Measurements from ENCODE around the gene PC.
A peak's percentile ranks its signal among the peaks of the same experiment; 100 is the strongest.
"Not testable (repeated sequence)": the region's sequence is repeated elsewhere in the genome, so short reads cannot be mapped to it uniquely, and the experiment has no call there.

The PC gene

DNA sequence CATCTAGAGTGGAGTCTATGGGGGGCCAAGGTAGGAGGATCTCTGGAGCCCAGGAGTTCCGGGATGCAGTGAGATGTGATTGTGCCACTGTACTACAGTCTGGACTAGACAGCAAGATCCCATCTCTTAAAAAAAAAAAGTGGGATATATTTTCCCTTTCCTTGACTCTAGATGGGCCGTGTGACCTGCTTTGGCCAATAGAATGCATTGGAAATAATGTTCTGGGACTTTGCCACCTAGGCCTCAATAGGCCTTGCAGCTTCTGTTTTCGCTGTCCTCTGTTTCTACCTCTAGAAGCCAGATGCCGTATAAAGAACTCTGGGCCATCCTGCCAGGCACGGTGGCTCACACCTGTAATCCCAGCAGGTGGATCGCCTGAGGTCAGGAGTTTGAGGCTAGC is 20.5 kb upstream of the PC start:
- no peak for DNase-seq (ENCODE audit: low read depth)

DNA sequence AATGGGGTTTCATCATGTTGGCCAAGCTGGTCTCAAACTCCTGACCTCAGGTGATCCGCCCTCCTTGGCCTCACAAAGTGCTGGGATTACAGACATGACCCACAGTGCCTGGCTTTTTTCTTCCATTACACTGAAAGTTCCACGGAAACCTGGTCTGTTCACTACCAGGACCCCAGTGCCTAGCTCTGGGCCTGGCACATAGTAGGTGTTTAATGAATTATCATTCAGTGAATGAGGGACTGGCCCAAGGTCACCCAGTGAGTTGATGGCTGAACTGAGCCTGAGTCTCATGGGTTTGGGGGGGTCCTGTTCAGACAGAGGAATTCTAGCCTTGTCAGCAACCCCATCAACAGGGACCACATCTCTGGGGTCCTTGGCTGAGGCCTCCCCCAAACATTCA is 20.0 kb upstream of the PC start:
- no peak for DNase-seq (ENCODE audit: low read depth)

- DNase-seq (ENCODE audit: low read depth): no peak
These were observed 18.7 kb upstream of the PC start for GRCh38 chr11:66976925-66977324.

GRCh38 chr11:66976028-66976467 is 17.9 kb upstream of the PC start:
- peak; percentile 29 for DNase-seq (ENCODE audit: low read depth)

- DNase-seq (ENCODE audit: low read depth): no peak
These were observed 17.3 kb upstream of the PC start for GRCh38 chr11:66975405-66976027.

GRCh38 chr11:66974724-66975404 is 16.7 kb upstream of the PC start, which contains the start of gene C11orf86:
Gene C11orf86, plus strand, starts transcription at chr11:66975304. Its CDS starts 59 bp downstream, at chr11:66975363.
- DNase-seq (ENCODE audit: low read depth): no peak

GRCh38 chr11:66973956-66974580 is 15.9 kb upstream of the PC start:
- DNase-seq (ENCODE audit: low read depth): no peak

DNA sequence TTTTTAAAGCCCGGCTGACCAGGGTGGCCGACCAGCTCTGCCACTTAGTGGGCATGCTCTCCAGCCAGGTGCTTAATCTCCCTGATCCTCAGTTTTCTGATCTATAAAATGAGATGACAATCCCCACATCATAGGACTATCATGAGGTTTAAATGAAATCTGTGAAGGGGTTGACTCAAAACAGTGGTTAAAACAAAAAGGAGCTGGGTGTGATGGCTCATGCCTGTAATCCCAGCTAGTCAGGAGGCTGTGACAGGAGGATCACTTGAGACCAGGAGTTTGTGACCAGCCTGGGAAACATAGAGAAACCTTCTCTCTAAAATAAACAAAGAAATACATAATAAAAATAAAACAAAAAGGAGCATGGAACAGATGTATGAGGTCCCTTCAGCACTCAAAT is 13.3 kb upstream of the PC start:
- DNase-seq (ENCODE audit: low read depth): peak; percentile 28

DNA sequence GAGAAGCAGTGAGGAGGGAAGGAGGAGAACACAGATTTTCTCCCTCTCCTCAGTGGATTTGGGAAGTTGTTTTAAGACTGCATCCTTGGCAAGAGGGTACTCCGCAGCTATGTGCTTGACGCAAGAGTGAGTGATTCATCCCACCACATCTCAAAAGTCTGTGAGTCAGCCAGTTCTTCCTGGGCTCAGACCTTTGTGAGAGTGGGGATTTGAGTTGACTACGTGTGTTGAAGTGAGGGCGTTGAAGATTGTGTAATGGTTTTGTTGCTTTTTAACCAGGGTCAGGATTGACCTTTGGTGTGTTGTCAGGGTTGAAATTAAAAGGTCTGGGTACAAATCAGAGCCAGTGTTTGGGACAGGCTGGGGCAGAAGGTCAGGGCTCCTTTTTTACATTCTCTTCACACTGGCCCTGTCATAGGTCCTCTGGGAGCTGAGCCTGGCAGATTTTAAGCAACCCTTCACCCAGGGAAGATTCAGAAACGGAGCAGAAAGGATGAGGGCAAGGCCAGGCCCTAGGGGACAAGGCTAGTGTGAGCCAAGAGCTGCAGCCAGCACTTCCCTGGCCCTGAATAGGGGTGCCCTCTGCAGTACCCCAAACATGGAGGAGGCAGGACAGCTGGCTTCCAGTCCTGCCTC is 12.7 kb upstream of the PC start:
- DNase-seq (ENCODE audit: low read depth): peak; percentile 99

DNA sequence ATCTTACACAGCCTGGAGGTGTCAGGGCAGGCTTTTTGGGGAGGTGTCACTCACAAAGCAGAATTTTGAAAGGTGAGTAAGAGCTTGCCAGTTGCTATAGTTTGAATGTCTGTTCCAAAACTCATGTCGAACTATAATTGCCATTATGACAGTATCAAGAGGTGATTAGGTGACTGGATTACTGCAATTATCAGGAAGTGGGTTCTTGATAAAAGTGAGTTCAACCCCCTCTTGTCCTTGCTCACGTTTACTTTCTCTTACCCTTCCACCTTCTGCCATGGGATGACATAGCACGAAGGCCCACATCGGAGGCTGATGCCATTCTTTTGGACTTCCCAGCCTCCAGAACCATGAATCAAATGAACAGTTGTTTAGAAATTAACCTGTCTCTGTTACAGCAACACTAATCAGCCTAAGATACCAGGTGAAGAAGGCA is 12.2 kb upstream of the PC start:
- DNase-seq (ENCODE audit: low read depth): no peak

GRCh38 chr11:66969584-66970225 is 11.5 kb upstream of the PC start:
- DNase-seq (ENCODE audit: low read depth): peak; percentile 48

- peak; percentile 88 for DNase-seq (ENCODE audit: low read depth)
These were observed 9.7 kb upstream of the PC start for GRCh38 chr11:66967670-66968425.

GRCh38 chr11:66966351-66966750 is 8.2 kb upstream of the PC start:
- no peak for DNase-seq (ENCODE audit: low read depth)

DNA sequence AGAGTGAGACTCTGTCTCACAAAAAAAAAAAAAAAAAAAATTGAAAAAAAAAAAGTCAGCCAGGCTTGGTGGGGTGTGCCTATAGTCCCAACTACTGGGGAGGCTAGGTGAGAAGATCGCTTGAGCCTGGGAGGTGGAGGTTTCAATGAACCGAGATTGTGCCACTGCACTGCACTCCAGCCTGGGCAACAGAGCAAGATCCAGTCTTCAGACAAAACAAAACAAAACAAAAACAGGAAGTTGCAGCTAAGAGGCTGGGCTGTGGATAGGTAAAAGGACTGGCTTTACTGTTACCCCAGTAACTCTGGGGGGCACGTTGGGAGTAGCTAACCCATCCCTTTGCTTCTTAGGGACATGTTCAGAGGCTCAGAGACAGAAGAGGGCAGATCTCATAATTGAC is 6.3 kb upstream of the PC start:
- no peak for DNase-seq (ENCODE audit: low read depth)

GRCh38 chr11:66962801-66963200 is 4.6 kb upstream of the PC start:
- no peak for DNase-seq (ENCODE audit: low read depth)

- DNase-seq (ENCODE audit: low read depth): no peak
These were observed 4.1 kb upstream of the PC start for GRCh38 chr11:66962247-66962646.

- DNase-seq (ENCODE audit: low read depth): not testable (repeated sequence)
These were observed 3.6 kb upstream of the PC start for GRCh38 chr11:66961691-66962213.

GRCh38 chr11:66958956-66959274 is 732 bp upstream of the PC start:
- DNase-seq (ENCODE audit: low read depth): no peak

GRCh38 chr11:66957971-66958231 is 282 bp downstream of the PC start:
- no peak for DNase-seq (ENCODE audit: low read depth)

DNA sequence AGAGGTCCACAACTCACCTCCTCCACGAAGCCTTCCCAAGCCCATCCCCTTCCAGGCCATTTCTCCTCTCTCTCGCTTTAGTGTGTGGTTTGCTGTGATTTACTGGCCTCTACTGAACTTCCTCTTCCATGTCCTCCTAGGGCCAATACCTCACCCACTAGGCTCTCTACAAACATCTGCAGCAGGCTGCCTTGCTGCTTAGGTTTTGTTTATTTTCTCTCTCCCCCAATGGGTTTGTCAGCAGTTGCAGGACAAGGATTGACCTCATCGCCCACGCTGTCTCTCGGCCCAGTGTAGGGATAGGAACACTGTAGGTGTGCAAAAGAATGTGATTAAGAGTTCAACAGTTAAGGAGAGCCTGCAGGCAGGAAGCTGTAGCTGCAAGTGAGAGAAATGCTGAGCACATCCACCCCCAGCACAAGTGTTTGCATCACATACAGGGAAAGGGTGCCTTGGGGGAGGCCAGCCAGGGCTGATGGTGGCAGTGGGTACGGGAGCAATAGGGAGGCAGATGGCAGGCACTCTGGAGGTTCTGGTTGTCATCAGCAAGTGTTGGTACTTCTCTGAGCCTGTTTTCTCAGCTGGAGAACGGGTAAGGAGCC is 1.4 kb downstream of the PC start:
- DNase-seq (ENCODE audit: low read depth): peak; percentile 61

GRCh38 chr11:66953081-66953833 is 4.9 kb downstream of the PC start:
- no peak for DNase-seq (ENCODE audit: low read depth)

All from ELR (cell line).